PC-3 (cell line): ENCODE measurements around the gene TLE6. TPM values are rescaled to one million over a fixed set of nuclear protein-coding genes. Genes with fewer than 3 reads are reported as not detected.

Source experiments
- ATAC-seq: fragments of 200-7000 bp; cut with Tn5 transposase; 2 replicates; pipeline ENCODE4 v1.9.1; 2020; ENCODE audit warnings: mild to moderate bottlenecking, moderate library complexity
- BruUV-seq: library from RNA; stranded (reverse); fragments of 400-500 nt; replicated peaks from 2 replicates; lab custom pipeline; 2021; lab: Mats Ljungman, UMichigan
- CTCF ChIA-PET: fragments of 300-600 bp; sonication (Branson Sonifier 250); formaldehyde crosslinking; loops from one replicate; lab custom pipeline; 2022; ENCODE audit warnings: antibody characterized with exemption; lab: Charles Lee
- POLR2A ChIA-PET: fragments of 300-600 bp; sonication (Branson Sonifier 250); formaldehyde crosslinking; loops from one replicate; lab custom pipeline; 2022; ENCODE audit warnings: antibody characterized with exemption; ENCODE audit not compliant: unreplicated experiment; lab: Charles Lee
- DNase-seq: peaks from one replicate; pipeline ENCODE4 v3.0.0-alpha.2; 2015
- H2AFZ ChIP-seq: fragments of 300-600 bp; sonication (generic); 2 replicates; pipeline ENCODE4 v1.6.0; 2016; ENCODE audit warnings: antibody characterized with exemption, low read length
- H3F3A ChIP-seq: fragments of 300-600 bp; sonication (generic); one replicate; pipeline ENCODE4 v1.6.0; 2017; ENCODE audit warnings: antibody characterized with exemption, low read length, control low read depth, mild to moderate bottlenecking; ENCODE audit not compliant: unreplicated experiment
- H3K27ac ChIP-seq: fragments of 300-600 bp; sonication (generic); 2 replicates; pipeline ENCODE4 v1.5.1; 2016; ENCODE audit warnings: mild to moderate bottlenecking, low read length
- H3K27me3 ChIP-seq: fragments of 300-600 bp; sonication (generic); 2 replicates; pipeline ENCODE4 v1.6.1; 2016; ENCODE audit warnings: low read length, mixed read lengths
- H3K36me3 ChIP-seq: fragments of 300-600 bp; sonication (generic); 2 replicates; pipeline ENCODE4 v1.6.1; 2016; ENCODE audit warnings: low read depth, mixed run types, low read length, mixed read lengths
- H3K4me1 ChIP-seq: fragments of 300-600 bp; sonication (generic); 2 replicates; pipeline ENCODE4 v1.5.1; 2016; ENCODE audit warnings: low read length; ENCODE audit not compliant: insufficient read depth
- H3K4me2 ChIP-seq: fragments of 300-600 bp; sonication (generic); 2 replicates; pipeline ENCODE4 v1.6.0; 2016; ENCODE audit warnings: low read length
- H3K4me3 ChIP-seq: fragments of 300-600 bp; sonication (generic); 2 replicates; pipeline ENCODE4 v1.5.1; 2016; ENCODE audit warnings: mild to moderate bottlenecking, low read length, mixed read lengths
- H3K79me2 ChIP-seq: fragments of 300-600 bp; sonication (generic); 2 replicates; pipeline ENCODE4 v1.6.1; 2017; ENCODE audit warnings: low read length, mixed read lengths
- H3K9ac ChIP-seq: fragments of 300-600 bp; sonication (generic); 2 replicates; pipeline ENCODE4 v1.6.0; 2016; ENCODE audit warnings: mild to moderate bottlenecking, low read length
- H3K9me2 ChIP-seq: fragments of 300-600 bp; sonication (generic); replicated peaks from 2 replicates; pipeline ENCODE4 v1.6.1; 2016; ENCODE audit warnings: mixed run types, low read length, mixed read lengths
- H3K9me3 ChIP-seq: fragments of 300-600 bp; sonication (generic); 2 replicates; pipeline ENCODE4 v1.6.1; 2016; ENCODE audit warnings: low read length, mixed read lengths
- H4K20me1 ChIP-seq: fragments of 300-600 bp; sonication (generic); 2 replicates; pipeline ENCODE4 v1.6.1; 2016; ENCODE audit warnings: low read length, mixed read lengths
- CTCF ChIP-seq: fragments of 300-600 bp; sonication (generic); conservative IDR thresholded peaks from 2 replicates; pipeline ENCODE4 v1.5.1; 2017; ENCODE audit warnings: antibody characterized with exemption, low read depth, mild to moderate bottlenecking, low read length
- EZH2 ChIP-seq: fragments of 300-600 bp; sonication (generic); IDR thresholded peaks from one replicate; pipeline ENCODE4 v1.6.1; 2017; ENCODE audit warnings: antibody characterized with exemption, mild to moderate bottlenecking, low read length; ENCODE audit not compliant: unreplicated experiment
- EZH2phosphoT487 ChIP-seq: fragments of 300-600 bp; sonication (generic); IDR thresholded peaks from 2 replicates; pipeline ENCODE4 v1.6.1; 2018; ENCODE audit warnings: mild to moderate bottlenecking, antibody characterized with exemption, low read length, borderline replicate concordance
- intact Hi-C: fragments of 100-400 bp; cut with micrococcal nuclease; formaldehyde crosslinking; loops from 2 replicates; pipeline ENCODE4 v1.9.0; 2023
- total RNA-seq: library from RNA; depleted of rRNA; stranded (reverse); fragments of >200 nt; gene quantifications from 2 replicates; pipeline ENCODE4 v1.2.3, GENCODE V29; 2014

The TLE6 gene
- total RNA-seq, 1 experiment from 2014 or later = 1.9 TPM

DNA sequence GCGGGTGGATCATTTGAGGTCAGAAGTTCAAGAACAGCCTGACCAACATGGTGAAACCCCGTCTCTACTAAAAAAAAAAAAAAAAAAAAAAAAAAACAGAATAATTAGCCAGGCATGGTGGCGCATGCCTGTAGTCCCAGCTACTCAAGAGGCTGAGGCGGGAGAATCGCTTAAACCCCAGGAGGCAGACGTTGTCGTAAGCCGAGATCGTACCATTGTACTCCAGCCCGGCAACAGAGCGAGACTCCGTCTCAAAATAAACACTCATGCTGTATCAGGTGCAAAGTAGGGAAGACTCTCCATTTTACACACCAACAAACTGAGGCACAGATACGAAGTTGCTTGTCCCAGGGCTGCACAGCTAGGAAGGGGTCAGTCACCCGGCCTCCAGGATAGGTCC is 15.6 kb downstream of the TLE6 start:
- ChIA-PET CTCF (no interaction called here), POLR2A (no interaction called here)
- no peaks in the 10 kb centered on the region for H4K20me1 ChIP-seq
- H3K27ac ChIP-seq = no peak overlapping the region
- no TSS peak for BruUV-seq
- no peak overlapping the region for H3K4me2 ChIP-seq
- no peaks in the 10 kb centered on the region for H3K9me2 ChIP-seq
- no peaks in the 10 kb centered on the region for H3K9me3 ChIP-seq
- no peaks in the 10 kb centered on the region for H3F3A ChIP-seq
- H3K4me1 ChIP-seq = no peaks in the 10 kb centered on the region
- no peaks in the 10 kb centered on the region for H3K79me2 ChIP-seq
- no peaks in the 10 kb centered on the region for H3K36me3 ChIP-seq
- DNase-seq = no peak
- no peak overlapping the region for H2AFZ ChIP-seq
- no peak for TF ChIP-seq CTCF
- no peak for TF ChIP-seq EZH2phosphoT487
- TF ChIP-seq EZH2 = no peak
- H3K27me3 ChIP-seq = no peaks in the 10 kb centered on the region
- intact Hi-C loops = no loop called here
- H3K4me3 ChIP-seq = no peak overlapping the region
- no peak for ATAC-seq
- no peak overlapping the region for H3K9ac ChIP-seq

DNA sequence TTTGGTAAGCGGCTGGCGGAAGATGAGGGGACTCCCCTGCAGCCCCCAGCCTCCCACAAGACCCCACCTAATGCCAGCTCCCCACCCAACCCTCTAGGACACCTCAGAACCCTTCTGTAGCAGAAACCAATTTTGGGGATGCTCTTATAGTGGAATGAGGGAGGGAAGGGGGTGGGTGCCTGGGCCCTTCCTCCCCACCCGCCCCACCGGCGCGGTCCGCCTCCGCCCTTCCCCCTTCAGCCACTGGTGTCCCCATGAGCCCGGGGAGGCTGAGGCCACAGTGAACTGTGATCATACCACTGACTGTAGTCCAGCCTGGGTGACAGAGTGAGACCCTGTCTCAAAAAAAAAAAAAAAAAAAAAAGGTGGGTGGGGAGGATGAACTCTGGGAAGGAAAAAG is 16.2 kb downstream of the TLE6 start:
- no peak for TF ChIP-seq EZH2phosphoT487
- TF ChIP-seq CTCF = no peak
- TF ChIP-seq EZH2 = no peak

DNA sequence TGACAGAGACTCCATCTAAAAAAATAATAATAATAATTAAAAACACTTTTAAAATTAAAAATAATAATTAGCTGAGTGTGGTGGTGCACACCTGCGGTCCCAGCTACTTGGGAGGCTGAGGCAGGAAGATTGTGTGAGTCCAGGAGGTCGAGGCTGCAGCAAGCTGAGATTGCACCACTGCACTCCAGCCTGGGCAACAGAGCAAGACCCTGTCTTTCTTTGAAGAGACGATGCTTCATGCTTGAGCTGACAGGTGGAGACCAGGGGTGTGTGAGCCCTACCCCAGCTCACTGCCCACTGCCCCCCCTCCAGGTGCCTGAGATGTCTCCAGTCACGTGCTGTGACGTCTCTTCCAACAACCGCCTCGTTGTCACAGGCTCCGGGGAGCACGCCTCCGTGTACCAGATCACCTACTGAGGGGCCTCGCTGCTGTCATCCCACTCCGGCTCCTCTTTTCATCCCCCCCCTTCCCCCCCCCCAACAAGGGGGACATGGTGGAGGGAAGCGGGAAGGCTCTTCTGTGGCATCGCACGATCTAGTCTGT is 17.3 kb downstream of the TLE6 start:
- Histone ChIP-seq H3K4me3 (no peak overlapping the region), H3K9me3 (no peaks in the 10 kb centered on the region), H3K4me2 (no peak overlapping the region), H3K27ac (no peak overlapping the region), H3K79me2 (no peaks in the 10 kb centered on the region), H3K27me3 (no peaks in the 10 kb centered on the region), H3K9me2 (no peaks in the 10 kb centered on the region), H3K4me1 (no peaks in the 10 kb centered on the region), H3K9ac (no peak overlapping the region), H3K36me3 (no peaks in the 10 kb centered on the region), H4K20me1 (no peaks in the 10 kb centered on the region), H3F3A (no peaks in the 10 kb centered on the region), H2AFZ (no peak overlapping the region)
- DNase-seq (no peak), ATAC-seq (no peak)
- CTCF ChIA-PET = no interaction called here
- TF ChIP-seq CTCF = no peak
- TF ChIP-seq EZH2phosphoT487 = no peak
- TF ChIP-seq EZH2 = no peak
- POLR2A ChIA-PET = no interaction called here
- intact Hi-C loops = no loop called here
- BruUV-seq = no TSS peak

More for the DNA sequence above, 16.2 kb downstream of the TLE6 start:
- Histone ChIP-seq H3K79me2 (no peaks in the 10 kb centered on the region), H3F3A (no peaks in the 10 kb centered on the region), H3K9ac (no peak overlapping the region), H3K27ac (no peak overlapping the region), H4K20me1 (no peaks in the 10 kb centered on the region), H2AFZ (no peak overlapping the region), H3K27me3 (no peaks in the 10 kb centered on the region), H3K4me1 (no peaks in the 10 kb centered on the region), H3K9me2 (no peaks in the 10 kb centered on the region), H3K36me3 (no peaks in the 10 kb centered on the region), H3K9me3 (no peaks in the 10 kb centered on the region), H3K4me3 (no peak overlapping the region), H3K4me2 (no peak overlapping the region)
- ATAC-seq = no peak
- BruUV-seq = no TSS peak
- CTCF ChIA-PET = no interaction called here
- POLR2A ChIA-PET = no interaction called here
- intact Hi-C loops = no loop called here
- no peak for DNase-seq
